ENCODE data around the gene TEAD1. TPM values are rescaled to one million over a fixed set of nuclear protein-coding genes. Genes with fewer than 3 reads are reported as not detected.

The TEAD1 gene
- total RNA-seq, 2 donors from 2014 or later = 32.7 to 56.7 TPM

GRCh38 chr11:12854297-12854661 is 180.1 kb downstream of the TEAD1 start:
- H3K36me3 ChIP-seq = no peaks in the 10 kb centered on the region
- peak overlapping the region; percentile 23 for H3K27ac ChIP-seq
- no peaks in the 10 kb centered on the region for H3K9me3 ChIP-seq
- DNase-seq = no peak
- peak overlapping the region in 1 of 2 donors; percentile 81 for H3K9ac ChIP-seq (ENCODE audit: low read depth in 2 of 2, low read length in 2 of 2)
- no peaks in the 10 kb centered on the region for H3K27me3 ChIP-seq
- H3K4me1 ChIP-seq = no peaks in the 10 kb centered on the region
- intact Hi-C loops (cut with DNase I) = no loop called here
- TF ChIP-seq CTCF (IDR thresholded peaks at IDR 0.05) = no peak
- H3K4me3 ChIP-seq = no peak overlapping the region

GRCh38 chr11:12854829-12855228 is 180.6 kb downstream of the TEAD1 start:
- H3K4me3 ChIP-seq = no peak overlapping the region
- no peaks in the 10 kb centered on the region for H3K9me3 ChIP-seq
- TF ChIP-seq CTCF (IDR thresholded peaks at IDR 0.05) = no peak
- intact Hi-C loops (cut with DNase I) = no loop called here
- DNase-seq = no peak
- H3K4me1 ChIP-seq = no peaks in the 10 kb centered on the region
- no peak overlapping the region for H3K27ac ChIP-seq
- H3K27me3 ChIP-seq = no peaks in the 10 kb centered on the region
- H3K9ac ChIP-seq (ENCODE audit: low read depth in 2 of 2, low read length in 2 of 2) = no peak overlapping the region
- no peaks in the 10 kb centered on the region for H3K36me3 ChIP-seq

GRCh38 chr11:12856338-12856737 is 182.1 kb downstream of the TEAD1 start:
- no peaks in the 10 kb centered on the region for H3K4me1 ChIP-seq
- TF ChIP-seq CTCF (IDR thresholded peaks at IDR 0.05) = no peak
- no peaks in the 10 kb centered on the region for H3K36me3 ChIP-seq
- no peak overlapping the region for H3K4me3 ChIP-seq
- no peak for DNase-seq
- no peaks in the 10 kb centered on the region for H3K9me3 ChIP-seq
- no peak overlapping the region for H3K27ac ChIP-seq
- intact Hi-C loops (cut with DNase I) = no loop called here
- no peak overlapping the region for H3K9ac ChIP-seq (ENCODE audit: low read depth in 2 of 2, low read length in 2 of 2)
- H3K27me3 ChIP-seq = no peaks in the 10 kb centered on the region

GRCh38 chr11:12857572-12857971 is 183.4 kb downstream of the TEAD1 start:
- no peaks in the 10 kb centered on the region for H3K4me1 ChIP-seq
- no peak overlapping the region for H3K27ac ChIP-seq
- no peaks in the 10 kb centered on the region for H3K27me3 ChIP-seq
- no peaks in the 10 kb centered on the region for H3K9me3 ChIP-seq
- TF ChIP-seq CTCF (IDR thresholded peaks at IDR 0.05) = no peak
- H3K4me3 ChIP-seq = no peak overlapping the region
- no peak overlapping the region for H3K9ac ChIP-seq (ENCODE audit: low read depth in 2 of 2, low read length in 2 of 2)
- H3K36me3 ChIP-seq = no peaks in the 10 kb centered on the region
- DNase-seq = no peak
- intact Hi-C loops (cut with DNase I) = no loop called here

GRCh38 chr11:12859872-12860657 is 185.8 kb downstream of the TEAD1 start:
- no peak overlapping the region for H3K9ac ChIP-seq (ENCODE audit: low read depth in 2 of 2, low read length in 2 of 2)
- no peak for DNase-seq
- H3K36me3 ChIP-seq = no peaks in the 10 kb centered on the region
- intact Hi-C loops (cut with DNase I) = no loop called here
- no peaks in the 10 kb centered on the region for H3K4me1 ChIP-seq
- H3K4me3 ChIP-seq = no peak overlapping the region
- no peaks in the 10 kb centered on the region for H3K27me3 ChIP-seq
- no peaks in the 10 kb centered on the region for H3K9me3 ChIP-seq
- H3K27ac ChIP-seq = no peak overlapping the region
- no peak for TF ChIP-seq CTCF (IDR thresholded peaks at IDR 0.05)

All from colonic mucosa (tissue), 4 donors.